Duodenal mucosa (tissue), 2 donors: Measurements from ENCODE around the gene SETD3.

Source experiments
- H3K27ac ChIP-seq: one replicate; pipeline ENCODE4 v1.7.0; 2013; ENCODE audit warnings: low read depth, low read length
- H3K27me3 ChIP-seq, 2 donors: one replicate each; pipeline ENCODE4 v1.7.0; 2013; ENCODE audit warnings: low read length in 2 of 2, control low read depth in 1 of 2; ENCODE audit not compliant: insufficient read depth in 2 of 2, control insufficient read depth in 1 of 2
- H3K36me3 ChIP-seq, 2 donors: one replicate each; pipeline ENCODE4 v1.7.0; 2013; ENCODE audit warnings: low read length in 2 of 2, control low read depth in 1 of 2; ENCODE audit not compliant: insufficient read depth in 2 of 2, control insufficient read depth in 1 of 2
- H3K4me1 ChIP-seq, 2 donors: one replicate each; pipeline ENCODE4 v1.7.0; 2013; ENCODE audit warnings: low read length in 2 of 2, control low read depth in 1 of 2; ENCODE audit not compliant: insufficient read depth in 2 of 2, control insufficient read depth in 1 of 2
- H3K4me3 ChIP-seq, 2 donors: one replicate each; pipeline ENCODE4 v1.7.0; 2013; ENCODE audit warnings: low read length in 2 of 2, low read depth in 1 of 2
- H3K9ac ChIP-seq, 2 donors: one replicate each; pipeline ENCODE4 v1.7.0; 2013; ENCODE audit warnings: low read length in 2 of 2, low read depth in 1 of 2
- H3K9me3 ChIP-seq, 2 donors: one replicate each; pipeline ENCODE4 v1.7.0; 2013; ENCODE audit warnings: low read length in 2 of 2, control low read depth in 1 of 2; ENCODE audit not compliant: control insufficient read depth in 1 of 2

The SETD3 gene

DNA sequence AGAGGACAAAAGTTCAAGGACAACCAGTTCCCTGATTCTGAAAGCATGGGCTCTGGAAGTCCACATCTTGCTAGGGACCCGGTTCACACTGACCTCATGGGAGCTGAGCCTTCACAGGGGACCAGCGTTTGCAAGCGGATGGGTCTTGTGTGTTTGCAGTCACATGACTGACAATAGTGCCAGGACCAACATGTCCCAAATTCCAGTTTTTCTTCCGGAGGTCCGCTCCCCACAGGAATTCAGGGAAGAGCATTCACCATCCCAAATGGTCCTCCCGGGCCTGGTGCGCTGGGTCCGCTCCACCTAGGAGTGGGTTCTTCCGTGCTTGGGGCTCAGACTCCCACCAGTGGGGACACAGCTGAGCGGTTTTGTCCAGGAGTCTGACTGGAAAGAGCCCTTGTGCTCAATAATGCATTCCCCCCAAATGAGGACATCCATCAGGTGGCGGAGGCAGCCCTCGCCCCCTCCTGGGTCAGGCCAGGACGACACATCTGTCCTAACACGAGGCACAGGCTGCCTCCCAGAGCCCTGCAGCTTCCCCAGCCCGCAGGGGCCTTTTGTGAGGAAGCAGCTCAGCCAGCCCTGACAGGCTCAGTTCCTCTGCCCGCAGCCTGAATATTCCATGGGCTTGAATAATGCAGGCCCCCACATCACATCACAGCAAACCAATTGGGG is 116.9 kb downstream of the SETD3 start:
- no peak overlapping the region for H3K4me3 ChIP-seq
- H3K4me1 ChIP-seq, result peaks cover 0 to 8% of the 10 kb centered on the region in 2 donors

DNA sequence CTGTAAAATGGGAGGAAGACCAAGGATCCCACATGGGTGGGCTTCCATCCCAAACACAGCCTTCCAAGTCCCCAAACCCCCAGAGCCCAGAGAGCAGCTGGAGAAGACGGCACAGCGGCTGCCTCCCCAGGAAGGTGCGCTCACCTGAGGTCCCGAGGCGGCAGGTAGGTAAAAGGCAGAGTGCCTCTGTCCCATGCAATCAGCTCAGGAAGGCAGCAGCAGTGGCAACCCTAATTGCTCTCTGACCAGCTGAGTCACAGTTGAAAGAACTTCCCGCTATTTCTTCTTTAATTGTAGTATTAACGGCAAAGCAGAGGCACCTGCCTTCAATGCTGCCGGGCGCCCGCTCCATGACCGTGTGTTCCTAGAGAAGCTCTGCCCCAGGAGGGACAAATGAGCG is 117.6 kb downstream of the SETD3 start:
- no peak overlapping the region for H3K4me3 ChIP-seq
- H3K36me3 ChIP-seq, result no peaks in the 10 kb centered on the region
- H3K4me1 ChIP-seq, result peaks cover 0 to 8% of the 10 kb centered on the region in 2 donors
- no peak overlapping the region for H3K27ac ChIP-seq
- H3K27me3 ChIP-seq, result no peaks in the 10 kb centered on the region
- H3K9me3 ChIP-seq, result no peaks in the 10 kb centered on the region
- H3K9ac ChIP-seq, result no peak overlapping the region

More for the DNA sequence above, 116.9 kb downstream of the SETD3 start:
- Histone ChIP-seq H3K27ac (no peak overlapping the region), H3K27me3 (no peaks in the 10 kb centered on the region), H3K9me3 (no peaks in the 10 kb centered on the region), H3K9ac (no peak overlapping the region), H3K36me3 (no peaks in the 10 kb centered on the region)

DNA sequence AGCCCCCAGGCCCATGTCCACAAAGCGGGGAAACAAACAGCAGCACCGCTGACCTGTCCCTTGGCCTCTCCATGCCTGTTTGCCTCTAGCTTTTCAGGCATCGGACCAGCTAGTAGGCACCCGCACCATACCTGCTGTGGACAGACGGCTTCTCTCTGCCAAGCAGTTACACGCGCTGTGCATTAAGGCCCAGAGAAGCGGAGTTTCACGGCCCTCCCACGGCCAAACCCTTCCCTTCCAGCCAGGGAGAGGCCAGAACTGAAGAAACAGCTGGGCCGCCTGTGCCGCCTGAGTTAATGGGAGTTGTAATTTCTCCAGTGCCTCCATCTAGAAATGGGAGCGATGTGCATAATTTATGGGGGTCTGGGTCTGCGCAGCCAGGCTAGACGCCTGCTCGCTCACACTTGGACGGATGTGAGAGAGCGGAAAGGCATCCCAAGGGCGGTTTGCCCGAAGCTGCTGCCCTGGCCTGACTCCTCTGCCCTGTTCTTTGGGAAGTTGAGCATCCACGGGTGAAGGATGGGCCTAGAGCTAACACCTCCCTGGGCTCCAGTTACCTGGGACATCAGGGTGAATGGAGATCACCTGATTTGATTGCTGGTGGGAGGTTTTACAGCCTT is 119.0 kb downstream of the SETD3 start:
- Histone ChIP-seq H3K36me3 (no peaks in the 10 kb centered on the region), H3K9me3 (no peaks in the 10 kb centered on the region), H3K27me3 (no peaks in the 10 kb centered on the region), H3K9ac (no peak overlapping the region), H3K4me1 (peaks cover 0 to 8% of the 10 kb centered on the region in 2 donors), H3K27ac (no peak overlapping the region), H3K4me3 (no peak overlapping the region)

DNA sequence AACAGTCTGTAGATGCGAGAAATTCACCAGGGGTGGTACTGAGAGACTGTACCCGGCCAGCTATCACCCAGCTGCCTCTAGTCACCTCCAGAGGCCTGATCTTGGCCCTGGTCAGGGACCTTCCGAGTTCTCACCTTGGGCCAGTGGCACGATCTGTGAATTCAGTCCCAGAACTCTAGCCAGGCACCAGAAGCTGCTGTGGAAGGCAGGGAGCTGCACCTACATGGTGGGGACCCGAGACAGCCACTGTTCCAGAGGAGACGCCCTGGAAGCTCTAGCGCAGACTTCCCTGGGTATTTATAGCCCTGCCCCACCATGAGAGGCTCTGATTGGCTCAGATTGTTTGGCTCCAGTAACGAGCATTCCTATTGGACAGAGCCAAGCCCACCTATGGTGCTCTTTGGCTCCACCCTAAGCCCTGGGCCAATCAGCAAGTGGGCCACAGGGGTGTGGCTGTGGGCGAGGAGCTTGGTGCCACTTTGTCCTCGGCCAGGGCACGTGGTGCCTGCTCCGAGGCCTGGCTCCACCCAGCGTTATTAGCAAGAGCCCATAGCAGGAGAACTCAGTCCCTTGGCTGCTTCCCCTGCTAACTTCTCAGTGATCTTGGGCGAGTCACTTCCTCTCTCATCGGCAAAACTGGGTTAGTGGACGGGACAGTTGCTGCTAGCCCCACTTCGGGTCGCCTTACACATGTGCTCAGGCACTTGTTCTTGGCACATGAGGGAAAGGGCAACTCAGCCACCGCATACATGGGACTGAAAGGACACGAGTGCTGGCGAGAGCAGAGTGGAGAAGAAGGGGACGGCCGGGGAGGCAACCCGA is 119.7 kb downstream of the SETD3 start:
- Histone ChIP-seq H3K27me3 (no peaks in the 10 kb centered on the region), H3K36me3 (no peaks in the 10 kb centered on the region), H3K27ac (no peak overlapping the region), H3K9ac (no peak overlapping the region), H3K4me1 (peaks cover 0 to 8% of the 10 kb centered on the region in 2 donors), H3K9me3 (no peaks in the 10 kb centered on the region), H3K4me3 (no peak overlapping the region)

DNA sequence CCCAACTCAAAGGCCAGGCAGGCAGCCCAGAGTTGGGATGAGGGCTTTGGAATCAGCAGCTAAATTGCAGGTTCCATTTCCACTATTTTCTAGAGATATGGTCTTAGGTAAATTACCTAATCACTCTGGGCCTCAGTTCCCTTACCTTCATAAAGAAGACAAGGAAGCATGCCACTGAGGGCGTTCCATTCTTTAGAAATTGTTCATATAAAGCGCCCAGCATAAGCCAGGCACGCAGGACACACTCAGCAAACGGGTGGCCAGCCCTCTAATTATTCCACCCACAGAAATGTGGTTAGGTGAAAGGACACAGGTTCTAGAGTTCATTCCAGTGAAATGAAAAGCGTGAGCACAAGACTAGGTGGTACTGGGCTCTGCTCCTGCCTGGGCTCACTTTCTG is 120.8 kb downstream of the SETD3 start:
- Histone ChIP-seq H3K36me3 (no peaks in the 10 kb centered on the region), H3K27me3 (no peaks in the 10 kb centered on the region), H3K4me3 (no peak overlapping the region), H3K9ac (no peak overlapping the region), H3K27ac (no peak overlapping the region), H3K9me3 (no peaks in the 10 kb centered on the region), H3K4me1 (peaks cover 0 to 8% of the 10 kb centered on the region in 2 donors)

DNA sequence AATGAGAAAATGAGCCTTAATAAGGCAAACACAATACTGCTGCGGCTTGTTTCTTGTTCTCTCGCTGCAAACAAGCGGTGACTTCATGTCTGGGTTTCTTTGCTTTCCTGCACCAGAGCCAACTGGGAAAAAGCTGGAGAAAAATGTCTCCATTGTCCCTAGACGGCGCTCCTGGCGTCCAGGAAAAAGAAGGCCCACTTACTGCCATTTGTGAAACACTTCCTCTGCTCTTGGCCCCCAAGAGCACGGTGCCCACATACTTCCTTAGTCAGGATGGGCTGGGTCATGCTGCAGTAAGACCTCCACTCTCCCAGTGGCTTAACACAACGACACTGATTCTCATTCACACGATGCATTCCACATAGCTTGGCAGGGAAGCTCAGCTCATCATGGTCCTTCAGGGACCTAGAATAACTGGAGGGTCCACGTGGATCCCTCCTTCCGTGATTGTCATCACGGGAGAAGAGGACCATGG is 122.7 kb downstream of the SETD3 start:
- H3K36me3 ChIP-seq, result no peaks in the 10 kb centered on the region
- peaks cover 0 to 3% of the 10 kb centered on the region in 2 donors for H3K4me1 ChIP-seq
- H3K27ac ChIP-seq, result no peak overlapping the region
- H3K9me3 ChIP-seq, result no peaks in the 10 kb centered on the region
- H3K4me3 ChIP-seq, result no peak overlapping the region
- H3K27me3 ChIP-seq, result no peaks in the 10 kb centered on the region
- H3K9ac ChIP-seq, result no peak overlapping the region

DNA sequence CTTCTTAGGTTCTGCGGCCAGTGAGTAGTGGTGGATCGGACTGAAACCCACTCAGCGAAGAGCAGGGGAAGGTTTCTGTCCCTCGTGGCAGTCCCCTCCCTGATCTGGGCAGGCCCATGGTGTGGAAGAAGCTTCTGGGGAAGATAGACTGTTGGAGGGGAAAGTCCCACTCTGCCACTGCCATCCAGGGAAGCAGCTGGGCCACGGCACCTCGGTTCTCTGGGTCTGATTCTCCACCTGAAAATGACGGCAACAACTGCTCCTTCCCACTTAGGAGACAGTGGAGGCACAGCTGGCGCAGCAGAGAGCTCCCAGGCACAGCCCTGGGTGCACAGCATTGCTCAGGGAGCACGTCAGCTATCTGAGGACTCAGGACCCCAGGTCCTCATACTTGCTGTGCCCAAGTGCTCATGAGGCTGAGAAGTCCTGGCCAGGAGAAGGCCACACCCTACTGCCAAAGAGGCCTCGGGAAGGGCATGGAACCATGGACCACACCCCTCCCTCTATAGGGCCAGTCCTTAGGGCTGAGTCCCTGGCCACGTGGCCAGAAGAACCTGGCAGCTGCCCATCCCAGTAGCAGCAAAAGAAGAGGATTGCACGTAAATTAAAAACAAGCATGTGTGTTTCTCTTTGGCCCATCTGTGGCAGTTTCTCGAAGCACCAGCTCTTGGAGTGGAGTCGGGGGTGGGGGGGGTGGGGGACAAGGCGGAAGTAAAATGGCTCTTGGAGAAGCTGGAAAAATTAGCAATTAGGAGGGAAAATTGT is 123.3 kb downstream of the SETD3 start:
- H3K36me3 ChIP-seq, result no peaks in the 10 kb centered on the region
- H3K9me3 ChIP-seq, result no peaks in the 10 kb centered on the region
- H3K27ac ChIP-seq, result no peak overlapping the region
- H3K4me1 ChIP-seq, result no peaks in the 10 kb centered on the region
- no peak overlapping the region for H3K4me3 ChIP-seq
- no peaks in the 10 kb centered on the region for H3K27me3 ChIP-seq
- H3K9ac ChIP-seq, result no peak overlapping the region

DNA sequence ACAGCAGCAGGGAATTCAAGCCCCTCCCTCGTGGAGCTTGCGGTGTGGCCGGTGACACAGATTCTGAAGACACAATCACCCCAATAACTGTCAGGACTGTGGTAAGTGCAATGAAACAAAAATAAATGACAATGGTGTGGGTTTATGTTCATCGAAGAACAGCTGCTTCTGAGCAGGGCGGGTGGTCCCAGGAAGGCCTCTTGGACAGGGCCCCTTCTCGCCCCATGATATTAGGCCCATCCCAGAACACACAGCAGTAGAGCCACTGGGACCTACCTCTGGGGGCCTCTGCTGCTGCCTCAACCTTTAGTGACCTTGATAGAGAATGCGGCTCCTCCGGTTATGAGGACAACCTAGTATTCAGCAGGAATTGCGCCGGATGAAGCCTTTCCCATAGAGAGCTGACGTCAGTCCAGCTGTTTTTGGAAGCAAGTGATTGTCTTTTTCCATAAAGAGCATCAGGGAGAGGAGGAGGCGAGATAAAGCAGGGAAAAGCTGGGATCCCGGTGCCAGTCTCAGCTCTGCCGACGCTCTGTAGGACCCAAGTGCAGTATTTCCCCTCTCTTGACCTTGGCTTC is 124.5 kb downstream of the SETD3 start:
- no peak overlapping the region for H3K4me3 ChIP-seq
- no peaks in the 10 kb centered on the region for H3K4me1 ChIP-seq
- H3K9me3 ChIP-seq, result no peaks in the 10 kb centered on the region
- H3K9ac ChIP-seq, result no peak overlapping the region
- no peaks in the 10 kb centered on the region for H3K27me3 ChIP-seq
- H3K36me3 ChIP-seq, result no peaks in the 10 kb centered on the region
- H3K27ac ChIP-seq, result no peak overlapping the region

DNA sequence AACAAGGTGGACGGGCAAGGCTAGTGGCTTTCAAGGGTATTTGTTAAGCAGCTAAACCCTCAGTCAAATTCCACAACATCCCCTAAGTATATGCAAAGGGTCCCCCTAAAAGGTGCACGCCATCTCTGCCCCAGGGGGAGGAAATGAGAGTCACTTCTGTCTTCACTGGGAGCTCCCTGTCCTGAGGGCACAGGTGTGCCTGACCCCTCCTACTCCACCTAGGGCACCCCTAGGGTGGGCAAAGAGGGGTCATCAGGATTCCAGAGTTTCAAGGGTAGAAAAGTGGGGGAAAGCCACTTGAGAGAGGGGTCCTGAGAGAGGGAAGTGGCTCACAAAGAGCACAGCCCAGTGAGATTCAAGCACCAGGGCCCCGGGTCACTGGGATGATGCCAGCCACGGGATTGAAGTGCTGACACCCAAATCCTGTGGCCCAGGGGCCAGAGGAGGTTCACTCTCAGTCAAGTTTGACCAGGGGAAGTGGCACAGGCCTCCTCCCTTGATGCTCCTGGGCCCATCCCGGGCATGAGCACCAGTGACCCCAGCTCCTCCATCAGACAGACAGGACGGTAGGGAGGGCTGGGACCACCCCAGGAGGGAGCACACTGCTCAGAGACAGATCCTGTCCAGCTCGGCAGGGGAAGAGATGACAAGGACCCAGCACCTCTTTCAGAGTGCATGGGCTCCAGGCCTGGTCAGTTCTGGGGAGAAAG is 126.3 kb downstream of the SETD3 start:
- no peak overlapping the region for H3K9ac ChIP-seq
- H3K27ac ChIP-seq, result no peak overlapping the region
- H3K4me1 ChIP-seq, result no peaks in the 10 kb centered on the region
- no peaks in the 10 kb centered on the region for H3K27me3 ChIP-seq
- no peak overlapping the region for H3K4me3 ChIP-seq
- H3K9me3 ChIP-seq, result no peaks in the 10 kb centered on the region
- H3K36me3 ChIP-seq, result no peaks in the 10 kb centered on the region
